DND-41 (cell line): ENCODE measurements around the gene PBRM1.

Experiments
- ATAC-seq: fragments of 200-7000 bp; cut with Tn5 transposase; 3 replicates; pipeline ENCODE4 v1.9.1; 2021; ENCODE audit warnings: low read depth; ENCODE audit not compliant: insufficient read depth
- DNase-seq: peaks from one replicate; pipeline ENCODE4 v3.0.0-alpha.2; 2020
- H2AFZ ChIP-seq: 2 replicates; pipeline ENCODE4 v1.6.0; 2012; ENCODE audit warnings: low read depth, low read length
- H3K27ac ChIP-seq: 2 replicates; pipeline ENCODE4 v1.5.1; 2012; ENCODE audit warnings: low read length, inconsistent platforms
- H3K27me3 ChIP-seq: fragments of 200-600 bp; sonication (generic); 2 replicates; pipeline ENCODE4 v1.6.0; 2012; ENCODE audit warnings: low read length, mild to moderate bottlenecking, inconsistent platforms; ENCODE audit not compliant: insufficient read depth, poor library complexity
- H3K36me3 ChIP-seq: 2 replicates; pipeline ENCODE4 v1.5.1; 2012; ENCODE audit warnings: low read length, inconsistent platforms; ENCODE audit not compliant: insufficient read depth
- H3K4me1 ChIP-seq: 2 replicates; pipeline ENCODE4 v1.5.1; 2012; ENCODE audit warnings: mild to moderate bottlenecking, low read length; ENCODE audit not compliant: insufficient read depth
- H3K4me2 ChIP-seq: 2 replicates; pipeline ENCODE4 v1.6.0; 2012; ENCODE audit warnings: mild to moderate bottlenecking, moderate library complexity, low read length, inconsistent platforms; ENCODE audit not compliant: insufficient read depth
- H3K4me3 ChIP-seq, 2 experiments: fragments of 200-600 bp in 1 of 2; shearing (Covaris generic) in 1 of 2; 2 replicates each; pipeline ENCODE4 v1.5.1; 2012 to 2016; ENCODE audit warnings: inconsistent platforms in 2 of 2, low read length in 2 of 2, mild to moderate bottlenecking in 2 of 2, low read depth in 1 of 2, moderate library complexity in 1 of 2
- H3K79me2 ChIP-seq: 2 replicates; pipeline ENCODE4 v1.6.0; 2012; ENCODE audit warnings: low read length, inconsistent platforms; ENCODE audit not compliant: insufficient read depth
- H3K9ac ChIP-seq: 2 replicates; pipeline ENCODE4 v1.6.0; 2012; ENCODE audit warnings: low read depth, mild to moderate bottlenecking, inconsistent platforms, low read length, moderate library complexity
- H3K9me3 ChIP-seq: 2 replicates; pipeline ENCODE4 v1.5.1; 2012; ENCODE audit warnings: low read length, moderate library complexity, mild to moderate bottlenecking, inconsistent platforms; ENCODE audit not compliant: insufficient read depth, severe bottlenecking
- H4K20me1 ChIP-seq: 2 replicates; pipeline ENCODE4 v1.6.0; 2012; ENCODE audit warnings: low read length; ENCODE audit not compliant: insufficient read depth
- EZH2 ChIP-seq: IDR thresholded peaks from 3 replicates; pipeline ENCODE4 v1.6.1; 2012; ENCODE audit warnings: borderline replicate concordance, low read depth, mild to moderate bottlenecking, moderate library complexity, low read length, inconsistent platforms; ENCODE audit not compliant: severe bottlenecking
- TF ChIP-seq, protein P1 (sequence below): IDR thresholded peaks from 2 replicates; pipeline ENCODE4 v1.5.1; 2012; ENCODE audit warnings: borderline replicate concordance, low read length, moderate library complexity, mild to moderate bottlenecking; ENCODE audit not compliant: poor library complexity, severe bottlenecking; ENCODE audit errors: extremely low read depth

The PBRM1 gene

DNA sequence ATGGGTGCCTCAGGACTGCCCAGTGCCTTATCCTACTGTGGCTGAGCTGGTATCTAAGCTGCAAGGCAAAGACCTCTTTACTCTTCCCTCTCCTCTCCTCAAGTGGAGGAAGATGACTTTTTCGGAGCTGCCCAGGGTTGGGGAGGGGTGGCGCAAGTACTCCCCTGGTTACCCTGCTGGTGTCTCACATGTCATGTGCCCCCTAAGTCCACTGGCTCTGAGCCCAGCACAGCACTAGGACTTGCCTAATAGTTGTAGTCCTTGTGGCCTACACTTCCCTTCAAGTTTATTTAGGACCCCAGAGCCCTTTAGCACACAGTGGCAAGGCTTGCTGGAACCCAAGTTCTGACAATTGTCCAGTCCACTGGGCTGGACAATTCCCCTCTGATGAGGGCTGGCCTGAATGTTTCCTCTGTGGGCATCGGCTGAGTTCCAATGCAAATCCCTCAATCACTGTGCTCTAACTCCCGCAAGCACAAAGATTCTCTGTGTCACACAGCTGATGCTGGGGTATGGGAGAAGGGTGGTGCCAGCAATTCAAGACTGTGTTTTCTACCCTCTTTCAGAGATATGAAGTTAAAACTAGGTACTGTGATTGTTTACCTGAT lies 89.0 kb downstream of the PBRM1 start:
- Histone ChIP-seq H3K4me3 (no peak overlapping the region), H3K9me3 (peaks cover 21% of the 10 kb centered on the region), H3K27me3 (no peaks in the 10 kb centered on the region), H3K79me2 (no peaks in the 10 kb centered on the region), H4K20me1 (no peaks in the 10 kb centered on the region), H3K9ac (no peak overlapping the region), H3K4me1 (no peaks in the 10 kb centered on the region), H3K4me2 (no peak overlapping the region), H3K36me3 (peaks cover 58% of the 10 kb centered on the region), H2AFZ (no peak overlapping the region), H3K27ac (no peak overlapping the region)
- ATAC-seq, result no peak
- DNase-seq, result no peak
- TF ChIP-seq EZH2, result no peak
- TF ChIP-seq, protein P1, sequence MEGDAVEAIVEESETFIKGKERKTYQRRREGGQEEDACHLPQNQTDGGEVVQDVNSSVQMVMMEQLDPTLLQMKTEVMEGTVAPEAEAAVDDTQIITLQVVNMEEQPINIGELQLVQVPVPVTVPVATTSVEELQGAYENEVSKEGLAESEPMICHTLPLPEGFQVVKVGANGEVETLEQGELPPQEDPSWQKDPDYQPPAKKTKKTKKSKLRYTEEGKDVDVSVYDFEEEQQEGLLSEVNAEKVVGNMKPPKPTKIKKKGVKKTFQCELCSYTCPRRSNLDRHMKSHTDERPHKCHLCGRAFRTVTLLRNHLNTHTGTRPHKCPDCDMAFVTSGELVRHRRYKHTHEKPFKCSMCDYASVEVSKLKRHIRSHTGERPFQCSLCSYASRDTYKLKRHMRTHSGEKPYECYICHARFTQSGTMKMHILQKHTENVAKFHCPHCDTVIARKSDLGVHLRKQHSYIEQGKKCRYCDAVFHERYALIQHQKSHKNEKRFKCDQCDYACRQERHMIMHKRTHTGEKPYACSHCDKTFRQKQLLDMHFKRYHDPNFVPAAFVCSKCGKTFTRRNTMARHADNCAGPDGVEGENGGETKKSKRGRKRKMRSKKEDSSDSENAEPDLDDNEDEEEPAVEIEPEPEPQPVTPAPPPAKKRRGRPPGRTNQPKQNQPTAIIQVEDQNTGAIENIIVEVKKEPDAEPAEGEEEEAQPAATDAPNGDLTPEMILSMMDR, result no peak

- Histone ChIP-seq H4K20me1 (no peaks in the 10 kb centered on the region), H3K4me2 (no peak overlapping the region), H3K27ac (no peak overlapping the region), H3K27me3 (no peaks in the 10 kb centered on the region), H3K36me3 (peaks cover 47% of the 10 kb centered on the region), H3K9me3 (no peaks in the 10 kb centered on the region), H3K9ac (no peak overlapping the region), H3K4me3 (no peak overlapping the region), H2AFZ (no peak overlapping the region), H3K4me1 (no peaks in the 10 kb centered on the region), H3K79me2 (no peaks in the 10 kb centered on the region)
- DNase-seq (no peak), ATAC-seq (no peak)
- TF ChIP-seq EZH2, result no peak
- TF ChIP-seq, protein P1, result no peak
These were observed 92.6 kb downstream of the PBRM1 start for GRCh38 chr3:52593103-52593502.

DNA sequence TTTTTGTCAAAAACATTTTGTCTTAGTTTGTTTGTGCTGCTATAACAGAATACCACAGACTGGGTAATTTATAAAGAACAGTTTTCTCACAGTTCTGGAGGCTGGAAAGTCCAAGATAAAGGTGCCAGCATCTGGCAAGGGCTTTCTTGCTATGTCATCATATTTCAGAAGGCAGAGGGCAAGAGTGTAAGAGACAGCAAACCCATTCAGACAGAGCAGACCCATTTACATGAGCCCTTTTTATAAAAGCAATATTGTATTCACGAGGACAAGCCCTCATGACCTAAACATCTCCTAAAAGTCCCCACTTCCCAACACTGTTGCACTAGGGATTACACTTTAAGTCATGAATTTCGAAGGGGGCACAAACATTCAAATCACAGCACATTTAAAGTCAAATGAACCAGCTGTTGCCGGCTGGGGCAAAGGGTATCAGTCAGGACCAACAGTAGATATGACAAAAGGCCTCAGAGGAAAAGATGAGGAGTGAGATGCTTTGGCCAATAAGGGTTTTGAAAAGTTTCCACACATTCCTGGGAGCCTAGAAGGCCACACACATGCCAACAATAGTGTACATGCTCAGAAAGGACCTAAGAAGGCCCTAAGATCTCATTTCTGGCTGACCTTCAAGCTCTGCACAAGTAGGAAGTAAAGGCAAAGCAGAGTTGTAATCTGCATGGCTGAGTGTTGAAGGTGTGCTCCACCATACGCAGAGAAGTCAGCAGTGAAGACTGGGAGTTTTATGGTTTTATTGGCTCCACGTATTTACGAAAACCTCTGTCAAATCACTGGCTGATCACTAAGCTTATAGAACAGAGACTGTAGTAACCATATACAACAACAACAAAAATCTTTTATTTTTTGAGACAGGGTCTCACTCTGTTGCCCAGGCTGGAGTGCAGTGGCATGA lies 111.4 kb downstream of the PBRM1 start:
- ATAC-seq, result no peak
- no peak for TF ChIP-seq EZH2
- TF ChIP-seq, protein P1, result no peak
- H3K4me2 ChIP-seq, result no peak overlapping the region
- H3K9ac ChIP-seq, result no peak overlapping the region
- H3K27ac ChIP-seq, result no peak overlapping the region
- no peak overlapping the region for H3K4me3 ChIP-seq
- no peak overlapping the region for H2AFZ ChIP-seq
- H3K27me3 ChIP-seq, result no peaks in the 10 kb centered on the region
- DNase-seq, result no peak
- H3K36me3 ChIP-seq, result peaks cover 84% of the 10 kb centered on the region
- H3K79me2 ChIP-seq, result no peaks in the 10 kb centered on the region
- no peaks in the 10 kb centered on the region for H3K9me3 ChIP-seq
- no peaks in the 10 kb centered on the region for H4K20me1 ChIP-seq
- no peaks in the 10 kb centered on the region for H3K4me1 ChIP-seq
